ENCODE measurements around the gene MKNK1.

Gene MKNK1

DNA sequence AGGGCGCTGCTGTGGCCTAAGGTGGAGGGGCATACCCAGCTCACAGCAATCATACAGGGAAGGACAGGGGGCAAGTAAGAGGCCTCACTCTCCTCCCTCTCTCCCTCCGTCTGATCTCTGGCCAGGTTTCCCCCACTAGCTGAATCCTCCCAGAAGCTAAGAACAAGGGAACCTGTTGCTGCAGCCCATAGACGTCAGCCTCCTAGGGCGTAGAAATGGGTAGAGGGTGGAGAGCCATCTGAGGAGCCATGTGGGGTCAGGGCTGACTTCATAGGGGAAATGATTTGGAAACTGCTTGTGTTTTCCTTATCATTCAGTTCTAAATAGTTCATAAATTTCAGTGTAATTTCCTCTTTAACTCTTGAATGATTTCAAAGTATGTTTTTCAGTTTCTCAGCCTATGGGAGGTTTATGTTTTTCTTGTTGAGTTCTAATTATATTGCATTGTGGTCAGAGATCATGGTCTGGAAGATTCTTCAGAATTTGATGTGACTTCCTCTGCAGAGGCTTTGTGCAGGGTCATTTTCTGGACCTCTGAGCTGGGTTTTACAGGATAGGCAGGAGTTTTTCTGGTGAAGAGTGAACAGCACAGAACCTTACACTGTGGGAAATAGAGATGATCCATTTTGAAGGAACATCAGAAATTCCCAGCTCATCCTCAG, 14.8 kb upstream of the MKNK1 start:
- DNase-seq (ENCODE audit: low spot score) = no peak

- DNase-seq (ENCODE audit: low spot score) = no peak
Measured at GRCh38 chr1:46617833-46618232, 13.8 kb upstream of the MKNK1 start.

- no peak for DNase-seq (ENCODE audit: low spot score)
Measured at GRCh38 chr1:46617108-46617800, 13.2 kb upstream of the MKNK1 start.

DNA sequence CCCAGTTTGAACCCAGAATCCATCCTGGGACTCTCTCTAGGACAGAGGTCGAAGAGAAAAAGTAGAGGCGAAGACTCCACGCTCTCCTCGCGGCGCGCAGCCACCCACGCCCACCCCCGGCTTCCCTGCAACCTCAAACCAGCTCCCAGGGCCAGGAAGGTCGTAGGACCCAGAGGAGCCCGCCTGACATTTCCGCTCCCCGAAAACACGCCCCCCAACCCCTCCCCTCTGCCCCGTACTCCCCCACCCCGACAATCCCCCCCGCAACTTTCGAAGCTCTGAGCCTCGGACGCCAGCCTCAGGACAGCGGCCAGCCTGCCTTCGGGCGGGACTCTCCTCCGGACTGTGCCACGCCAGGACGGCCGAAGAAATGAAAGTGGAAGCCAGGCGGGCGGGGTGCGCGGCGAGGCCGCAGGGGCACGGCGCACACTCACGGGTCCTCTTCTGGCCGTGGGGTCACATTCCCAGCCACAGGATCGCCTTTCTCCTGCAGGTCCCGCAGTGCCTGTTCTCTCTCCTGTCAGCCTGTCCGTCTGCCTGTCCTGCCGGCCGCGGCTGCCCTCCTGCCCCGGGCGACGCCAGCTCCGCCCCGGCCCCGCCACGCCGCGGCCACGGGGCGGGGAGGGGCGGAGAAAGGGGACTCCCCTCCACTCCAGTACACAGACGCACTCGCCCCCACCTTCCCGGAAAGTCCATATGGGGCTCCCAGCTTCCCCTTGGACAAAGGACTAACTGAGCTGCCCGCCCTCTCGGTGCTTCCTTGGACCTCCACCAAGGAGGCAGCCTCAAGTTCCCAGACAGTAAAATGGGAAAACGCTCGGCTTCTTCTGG, 12.4 kb upstream of the MKNK1 start, which contains the start of gene MOB3C:
TSS of gene MOB3C (minus strand) at position 535 of the 831 bp plus-strand sequence. CDS start 3,490 bp downstream, outside the sequence.
- peak; percentile 92 for DNase-seq (ENCODE audit: low spot score)

- no peak for DNase-seq (ENCODE audit: low spot score)
Measured at GRCh38 chr1:46615735-46616134, 11.7 kb upstream of the MKNK1 start.

DNA sequence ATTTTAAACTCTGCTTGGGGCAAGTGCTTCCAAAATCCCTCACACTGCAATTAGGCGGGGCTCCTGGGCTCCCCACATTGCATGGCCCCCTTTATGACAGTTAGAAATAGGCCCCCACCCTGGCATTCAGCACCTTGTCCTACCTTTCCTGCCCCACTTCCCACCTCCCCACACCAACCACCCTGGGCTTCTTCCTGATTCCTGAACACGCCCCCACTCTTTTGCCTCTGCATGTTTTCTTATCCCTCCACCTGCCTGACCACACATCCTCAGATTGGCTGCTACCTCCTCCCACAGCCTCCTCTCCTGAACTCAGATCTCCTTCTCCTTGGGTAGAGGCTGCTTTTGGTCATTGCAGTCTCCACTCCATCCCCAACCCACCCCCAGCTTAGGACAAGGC, 11.0 kb upstream of the MKNK1 start:
- no peak for DNase-seq (ENCODE audit: low spot score)

- DNase-seq (ENCODE audit: low spot score) = no peak
Measured at GRCh38 chr1:46614604-46614984, 10.5 kb upstream of the MKNK1 start.

GRCh38 chr1:46613661-46614603, 9.9 kb upstream of the MKNK1 start:
- DNase-seq (ENCODE audit: low spot score) = peak; percentile 77

GRCh38 chr1:46612937-46613660, 9.0 kb upstream of the MKNK1 start:
- no peak for DNase-seq (ENCODE audit: low spot score)

GRCh38 chr1:46611691-46612221, 7.7 kb upstream of the MKNK1 start:
- DNase-seq (ENCODE audit: low spot score) = no peak

DNA sequence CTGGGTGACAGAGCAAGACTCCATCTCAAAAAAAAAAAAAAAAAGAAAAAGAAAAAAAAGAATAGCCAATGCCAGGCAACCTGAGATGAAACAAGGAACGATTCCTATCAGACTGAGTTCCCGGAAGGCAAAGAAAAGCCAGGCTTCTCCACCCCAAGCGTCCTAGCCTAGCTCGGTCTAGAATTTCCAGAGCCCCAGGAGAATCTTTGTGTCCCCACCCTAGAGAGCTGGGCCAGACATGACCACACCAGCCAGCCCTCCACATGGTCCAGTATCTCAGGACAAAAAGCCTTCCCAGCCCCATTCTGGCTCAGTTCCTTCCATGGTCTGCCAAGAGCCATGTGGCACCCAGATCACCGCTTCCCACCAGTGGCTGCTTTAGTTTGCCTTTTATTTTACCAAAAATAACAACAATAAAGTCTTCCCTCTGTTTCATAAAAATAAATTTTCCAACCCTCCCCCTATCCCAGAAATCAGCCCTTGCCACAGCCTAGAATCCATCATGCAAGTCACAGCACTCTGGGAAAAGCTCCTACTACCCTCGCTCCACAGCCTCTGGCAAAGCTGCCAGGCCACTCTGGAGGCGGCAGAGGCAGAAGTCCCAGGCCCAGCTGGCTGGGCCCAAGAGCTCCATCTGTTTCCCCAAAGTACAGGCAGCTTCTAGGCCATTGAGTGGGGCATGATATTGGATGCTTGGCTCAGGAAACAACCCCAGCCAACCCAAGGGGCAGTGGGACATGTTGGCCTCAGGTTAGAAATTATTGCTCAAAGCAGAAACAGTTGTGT, 3.5 kb upstream of the MKNK1 start:
- DNase-seq (ENCODE audit: low spot score) = no peak

DNA sequence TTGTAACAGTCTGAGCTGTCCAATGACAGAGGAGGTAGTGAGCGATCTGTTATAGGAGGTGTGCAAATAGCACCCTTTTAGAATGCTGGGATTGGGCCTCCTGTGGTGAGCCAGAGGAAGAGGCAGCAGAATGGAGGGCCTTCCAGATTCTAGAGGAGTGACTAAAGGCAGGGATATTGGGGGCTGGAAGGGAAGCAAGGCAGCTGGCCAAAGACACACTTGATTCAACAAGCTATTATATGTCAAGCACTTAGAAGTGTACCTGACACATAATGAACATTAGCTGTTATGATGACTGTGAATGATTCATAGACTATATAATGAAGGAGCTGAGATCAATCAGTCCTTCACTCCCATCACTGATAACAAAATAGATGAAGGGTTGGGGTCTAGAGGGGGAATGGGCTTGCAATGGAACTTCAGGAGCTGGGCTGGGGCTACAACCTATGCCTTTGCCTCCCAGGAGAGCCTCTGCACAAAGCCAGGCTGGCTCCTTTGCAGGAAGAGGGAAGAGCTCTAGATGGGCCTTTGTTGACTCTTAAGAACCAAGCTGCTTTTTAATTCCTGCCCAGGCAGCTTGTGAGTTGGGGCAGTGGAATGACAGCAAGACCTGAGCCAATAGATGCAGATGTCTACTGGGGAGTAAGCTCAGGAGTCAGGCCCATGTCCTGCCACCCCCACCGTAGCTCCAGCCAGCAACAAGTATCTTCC, 2.3 kb upstream of the MKNK1 start:
- no peak for DNase-seq (ENCODE audit: low spot score)

- no peak for DNase-seq (ENCODE audit: low spot score)
Measured at GRCh38 chr1:46605232-46605631, 1.2 kb upstream of the MKNK1 start.

DNA sequence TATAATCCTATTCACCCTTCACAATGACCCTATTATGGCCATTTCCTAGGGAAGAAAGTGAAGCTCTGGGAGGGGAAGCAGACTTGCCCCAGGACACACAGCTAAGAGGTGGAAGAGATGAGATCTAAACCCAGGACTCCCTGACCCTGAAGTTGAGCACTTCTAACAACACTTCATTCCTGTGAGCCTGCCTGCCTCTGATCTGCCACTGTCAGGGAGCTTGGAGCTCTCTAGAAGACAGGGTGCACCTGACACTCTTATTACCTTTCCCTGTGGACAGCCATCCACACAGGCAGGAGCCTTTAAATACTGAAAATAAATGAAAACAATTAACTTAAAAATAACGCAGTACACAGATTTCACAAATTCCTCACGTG, 599 bp downstream of the MKNK1 start:
- no peak for DNase-seq (ENCODE audit: low spot score)

GRCh38 chr1:46601257-46602007, 2.6 kb downstream of the MKNK1 start:
- DNase-seq (ENCODE audit: low spot score) = no peak

DNA sequence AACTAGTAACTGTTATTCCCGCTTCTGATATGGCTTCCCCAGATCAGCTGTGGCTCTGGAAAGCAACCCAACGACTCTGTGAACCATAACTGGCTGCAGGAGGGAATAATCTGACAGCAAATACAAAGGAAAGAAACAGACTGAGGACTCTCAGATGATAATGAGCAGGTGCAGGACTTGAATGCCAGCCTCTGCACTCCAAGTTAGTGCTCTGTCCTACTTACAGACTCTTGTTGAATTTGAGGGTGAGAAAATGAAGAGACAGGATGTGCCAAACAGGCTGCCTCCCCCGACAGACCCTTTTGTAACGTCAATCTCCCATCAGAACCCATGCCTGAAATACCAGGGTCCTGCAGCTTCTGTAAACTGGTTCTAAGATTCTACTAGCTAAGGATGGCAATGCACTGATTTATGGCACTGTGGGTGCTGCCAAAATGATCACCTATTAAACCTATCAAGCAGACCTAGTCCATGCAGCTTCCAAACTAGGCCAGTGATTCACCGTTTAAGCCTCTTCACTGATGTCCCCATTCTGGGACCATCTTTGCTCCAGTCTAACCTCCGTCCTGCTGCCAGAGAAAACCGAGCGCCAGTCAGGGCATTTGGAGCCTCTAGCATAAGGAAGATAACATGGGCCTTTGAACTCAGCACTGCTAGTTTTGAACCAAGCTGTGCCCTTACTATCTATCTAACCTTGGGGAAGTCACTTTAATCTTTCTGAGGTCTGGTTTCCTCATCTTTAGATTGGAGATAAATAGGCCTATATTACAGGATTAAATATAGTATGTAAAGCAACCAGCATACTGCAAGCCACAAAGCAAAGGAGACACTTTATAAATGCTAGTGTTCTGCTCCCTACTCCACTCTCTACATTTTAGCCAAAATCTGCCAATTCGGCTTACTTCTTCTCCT, 4.8 kb downstream of the MKNK1 start:
- no peak for DNase-seq (ENCODE audit: low spot score)

DNA sequence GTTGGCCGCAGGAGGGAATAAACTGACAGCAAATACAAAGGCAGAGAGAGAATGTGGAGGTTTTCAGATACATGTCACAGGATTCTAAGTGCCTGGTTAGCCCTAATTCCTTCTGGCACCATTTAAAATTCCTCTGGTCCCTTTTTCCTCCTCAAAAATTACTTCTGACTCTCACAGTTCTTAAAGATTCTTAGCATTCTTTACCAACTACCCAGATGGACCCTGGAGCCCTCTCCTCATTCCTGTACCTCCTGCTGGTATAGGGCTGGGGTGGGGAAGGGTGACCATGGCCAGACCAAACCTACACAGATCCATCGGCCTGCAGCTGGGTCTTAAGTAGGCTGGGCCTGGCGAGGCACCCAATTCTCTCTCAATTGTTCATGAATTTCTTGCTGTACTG, 7.2 kb downstream of the MKNK1 start:
- DNase-seq (ENCODE audit: low spot score) = no peak

GRCh38 chr1:46596036-46596435, 8.0 kb downstream of the MKNK1 start:
- no peak for DNase-seq (ENCODE audit: low spot score)
